OCI-M2 (cell line): Measurements from ENCODE around the gene DRAXIN.

Source experiments
- DNase-seq: peaks from one replicate; lab custom pipeline; 2025; ENCODE audit not compliant: unreplicated experiment; lab: John Stamatoyannopoulos, UW

The DRAXIN gene

DNA sequence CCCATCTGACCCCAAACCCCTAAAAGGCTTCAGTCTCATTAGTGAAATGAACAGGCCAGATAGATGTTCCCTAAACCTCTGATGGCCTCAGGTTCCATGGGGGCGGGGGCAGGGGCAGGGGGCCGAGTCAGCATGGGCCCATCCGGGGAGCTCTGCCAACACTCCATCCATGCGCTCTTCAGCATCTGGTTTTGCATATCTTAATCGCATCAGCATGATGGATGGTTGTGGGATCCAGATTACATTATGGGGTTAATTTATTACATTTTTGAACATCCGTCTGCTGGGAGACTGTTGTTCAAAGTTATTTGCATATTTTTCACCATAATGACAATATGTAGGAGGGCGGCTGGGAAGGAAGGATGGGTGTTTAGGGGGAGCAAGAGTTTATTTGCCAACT, 7.4 kb upstream of the DRAXIN start:
- DNase-seq, result no peak

DNA sequence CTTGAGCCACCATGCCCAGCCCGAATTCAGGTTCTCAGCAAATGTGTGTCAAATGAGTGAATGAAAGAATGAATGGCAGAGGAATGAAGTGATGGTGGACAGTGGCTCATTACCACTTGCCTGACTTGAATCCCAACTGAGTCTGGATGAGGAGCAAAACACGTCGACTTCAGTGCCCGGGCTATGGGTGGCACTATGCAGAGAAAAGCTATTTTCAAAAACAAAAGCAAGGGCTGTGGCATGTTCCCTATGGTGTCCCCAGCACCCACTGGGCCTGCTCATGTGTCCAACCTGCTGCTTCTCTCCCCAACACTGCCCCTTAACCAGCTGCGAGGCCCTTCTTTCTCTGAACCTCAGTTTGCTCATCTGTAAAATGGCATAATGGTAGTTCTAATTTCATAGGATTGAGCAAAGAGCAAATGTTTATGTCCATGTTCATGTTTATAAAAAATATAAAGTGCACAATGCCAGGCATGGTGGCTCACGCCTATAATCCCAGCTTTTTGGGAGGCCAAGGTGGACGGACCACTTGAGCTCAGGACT, 6.2 kb upstream of the DRAXIN start:
- no peak for DNase-seq

DNA sequence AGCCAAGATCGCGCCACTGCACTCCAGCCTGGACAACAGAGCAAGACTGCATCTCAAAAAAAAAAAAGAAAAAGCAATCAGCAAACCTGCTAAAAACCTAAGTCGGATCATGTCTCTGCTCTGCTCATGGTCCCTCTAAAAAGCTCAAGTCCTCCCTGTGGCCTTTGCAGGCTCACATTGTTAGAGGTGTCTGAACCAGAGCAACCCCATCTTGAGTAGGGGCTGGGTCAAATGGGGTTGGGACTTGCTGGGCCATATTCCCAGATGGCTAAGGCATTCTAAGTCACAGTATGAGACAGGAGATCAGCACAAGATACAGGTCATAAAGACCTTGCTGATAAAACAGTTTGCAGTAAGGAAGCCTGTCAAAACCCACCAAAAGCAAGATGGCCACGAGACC, 3.0 kb upstream of the DRAXIN start:
- DNase-seq, result no peak

DNA sequence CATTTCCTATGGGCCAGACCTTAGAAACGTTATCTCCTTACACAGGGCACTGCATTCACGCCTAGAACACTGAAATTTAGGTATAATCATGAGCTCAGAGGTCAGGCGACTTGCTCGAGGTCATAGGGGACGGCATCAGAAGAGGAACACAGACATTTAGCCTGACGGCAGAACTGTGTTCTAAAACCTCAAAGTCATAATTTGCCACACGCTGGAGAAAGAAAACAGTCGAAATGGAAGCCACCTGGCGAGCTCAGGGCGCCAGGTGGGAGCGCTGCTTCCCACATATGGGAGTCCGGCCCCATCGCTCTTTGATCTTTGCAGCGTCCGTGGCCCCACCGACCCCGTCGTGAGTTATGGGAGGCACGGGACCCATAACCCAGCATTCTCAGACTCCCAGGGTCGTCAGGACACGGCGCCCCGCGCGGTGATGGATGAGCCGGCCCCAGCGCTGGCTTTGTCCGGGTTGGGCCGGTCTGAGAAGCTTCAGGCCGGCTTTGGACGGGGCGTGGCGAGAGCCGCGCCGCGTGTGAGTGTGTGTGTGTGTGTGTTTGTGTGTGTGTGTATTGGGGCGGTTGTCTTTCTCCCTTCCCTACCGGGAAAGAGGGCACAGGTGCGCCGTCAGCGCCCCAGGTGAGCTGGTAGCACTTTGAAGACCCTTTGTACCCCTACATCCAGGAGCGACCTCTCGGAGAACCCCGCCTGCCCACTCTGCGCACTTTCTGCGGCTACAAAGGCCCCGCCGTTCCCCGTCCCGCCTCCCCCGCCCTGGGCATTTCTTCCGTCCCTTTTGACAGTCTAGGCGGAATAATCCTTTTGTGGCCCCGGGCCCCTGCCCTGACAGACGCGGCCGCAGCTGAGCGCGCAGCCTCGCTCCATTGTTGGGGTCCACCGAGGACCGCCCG, 861 bp upstream of the DRAXIN start:
- no peak for DNase-seq

GRCh38 chr1:11691928-11692711, 610 bp downstream of the DRAXIN start:
- no peak for DNase-seq

DNA sequence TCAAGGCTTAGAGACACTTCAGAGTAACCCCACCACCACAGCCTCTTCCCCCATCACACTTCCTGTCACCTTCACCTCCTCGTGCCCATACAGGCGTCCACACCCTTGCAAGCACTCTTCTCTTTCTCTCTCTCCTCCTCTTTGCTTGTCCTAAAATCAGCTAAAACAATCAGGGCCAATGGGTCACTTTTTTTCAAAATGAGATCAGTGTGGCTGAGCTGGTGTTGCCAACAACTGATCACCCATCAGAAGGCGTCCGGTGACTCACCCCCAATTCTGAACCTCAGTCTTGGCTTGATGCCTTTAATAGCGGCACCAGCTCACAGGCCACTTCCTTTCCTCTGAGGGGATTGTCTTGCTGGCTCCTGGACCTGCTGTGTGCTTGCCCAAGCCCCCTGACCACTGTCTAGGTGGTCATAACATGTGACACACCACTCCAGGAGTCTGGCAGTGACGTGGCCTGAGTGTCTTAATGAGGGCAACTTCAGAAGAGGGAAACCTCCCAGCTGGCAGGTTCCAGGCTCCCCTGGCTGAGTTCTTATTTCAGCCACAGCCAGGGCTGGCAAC, 1.6 kb downstream of the DRAXIN start:
- DNase-seq, result no peak

GRCh38 chr1:11693917-11694316, 2.4 kb downstream of the DRAXIN start:
- no peak for DNase-seq

DNA sequence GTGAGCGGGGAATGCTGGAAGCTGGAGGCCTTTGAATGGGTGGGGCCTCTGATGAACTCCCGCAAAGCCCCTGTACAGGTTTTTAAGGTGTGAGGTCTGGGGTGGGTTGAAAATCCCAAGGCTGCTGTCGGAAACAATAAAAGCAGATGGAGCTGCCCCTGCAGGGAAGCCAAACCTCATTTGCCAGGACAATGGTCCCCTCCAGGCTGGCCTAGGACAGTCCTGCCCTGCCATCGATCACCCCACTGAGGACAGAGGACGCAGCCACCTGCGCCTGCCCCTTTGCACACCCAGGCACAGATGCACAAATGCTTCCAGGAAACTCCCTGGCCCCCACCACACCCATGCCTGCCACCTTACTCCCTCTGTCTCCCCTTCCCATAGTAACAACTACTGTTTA, 4.4 kb downstream of the DRAXIN start:
- DNase-seq, result no peak

DNA sequence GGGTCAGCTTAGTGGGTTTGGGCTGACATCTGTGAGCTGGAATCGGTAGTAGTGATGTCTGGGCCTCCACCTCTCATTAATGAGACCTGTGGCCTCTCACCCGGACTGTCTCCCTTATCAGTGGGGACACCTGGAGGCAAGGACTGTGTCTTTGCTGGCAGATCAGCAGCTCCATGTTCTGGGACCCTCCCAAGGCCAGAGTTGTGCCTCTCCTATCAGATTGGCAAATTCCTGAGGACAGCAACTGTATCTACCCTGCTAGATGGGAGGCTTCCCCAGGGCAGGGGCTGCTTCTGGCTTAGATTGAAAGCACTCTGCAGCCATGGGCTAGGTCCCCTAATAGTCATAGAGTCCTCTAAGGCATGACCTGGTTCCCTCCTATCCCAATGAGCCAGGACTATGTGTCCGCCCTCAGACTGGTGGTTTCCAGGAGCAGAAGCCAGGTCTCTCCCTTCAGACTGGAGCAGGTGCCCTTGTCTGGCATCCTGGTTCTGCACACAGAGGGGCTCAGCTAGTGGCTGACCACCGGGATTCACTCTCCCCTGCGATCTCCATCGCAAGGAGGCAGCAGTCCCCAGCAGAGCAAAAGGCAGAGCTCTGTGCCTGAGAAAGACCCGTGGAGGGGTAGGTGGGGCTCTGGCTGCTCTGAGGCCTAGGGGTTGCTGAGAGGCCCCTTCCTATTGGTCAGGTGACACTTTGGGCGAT, 5.8 kb downstream of the DRAXIN start:
- no peak for DNase-seq

DNA sequence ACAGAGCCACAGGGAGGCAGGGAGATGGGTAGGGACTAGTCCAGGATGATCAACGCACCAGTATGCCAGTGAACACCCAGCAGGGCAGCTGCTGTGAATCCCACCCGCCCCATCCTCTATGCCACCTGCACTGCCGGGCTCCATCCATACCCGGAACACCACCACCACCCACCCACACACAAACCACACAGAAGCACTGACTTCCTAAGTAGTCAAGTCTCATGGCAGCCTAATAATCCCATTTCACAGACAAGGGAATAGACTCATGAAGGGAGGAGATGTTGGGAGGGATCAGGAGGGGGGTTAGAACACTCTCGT, 6.3 kb downstream of the DRAXIN start:
- no peak for DNase-seq

GRCh38 chr1:11700601-11701467, 9.3 kb downstream of the DRAXIN start:
- no peak for DNase-seq

- no peak for DNase-seq
Observed at GRCh38 chr1:11701551-11701961, 10.0 kb downstream of the DRAXIN start.

DNA sequence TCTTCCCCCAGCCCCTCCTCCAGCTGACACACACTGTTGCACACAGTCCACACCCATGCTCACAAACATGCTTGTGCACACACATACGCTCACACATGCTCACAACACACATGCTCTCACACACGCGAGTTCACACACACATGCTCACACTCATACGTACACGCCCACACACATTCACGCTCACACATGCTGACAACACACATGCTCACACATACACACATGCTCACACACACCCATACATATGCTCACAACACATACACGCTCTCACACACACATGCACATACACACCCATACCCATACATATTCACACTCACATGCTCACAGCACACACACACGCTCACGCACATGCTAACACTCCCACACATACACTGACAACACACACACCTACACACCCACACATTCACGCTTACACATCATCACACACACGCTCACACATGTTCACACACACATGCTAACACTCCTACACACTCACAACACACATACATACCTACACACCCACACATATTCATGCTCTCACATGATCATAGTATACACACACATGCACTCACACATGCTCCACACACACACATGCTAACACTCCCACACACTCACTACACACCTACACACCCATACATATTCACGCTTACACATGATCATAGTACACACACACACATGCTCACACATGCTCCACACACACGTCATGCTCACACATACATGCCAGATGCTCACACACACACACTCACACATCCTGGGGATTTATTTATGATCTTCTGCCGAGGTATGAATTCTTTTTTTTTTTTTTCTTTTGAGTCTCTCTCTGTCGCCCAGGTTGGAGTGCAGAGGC, 10.7 kb downstream of the DRAXIN start:
- DNase-seq, result no peak

GRCh38 chr1:11703357-11704193, 12.1 kb downstream of the DRAXIN start:
- no peak for DNase-seq

DNA sequence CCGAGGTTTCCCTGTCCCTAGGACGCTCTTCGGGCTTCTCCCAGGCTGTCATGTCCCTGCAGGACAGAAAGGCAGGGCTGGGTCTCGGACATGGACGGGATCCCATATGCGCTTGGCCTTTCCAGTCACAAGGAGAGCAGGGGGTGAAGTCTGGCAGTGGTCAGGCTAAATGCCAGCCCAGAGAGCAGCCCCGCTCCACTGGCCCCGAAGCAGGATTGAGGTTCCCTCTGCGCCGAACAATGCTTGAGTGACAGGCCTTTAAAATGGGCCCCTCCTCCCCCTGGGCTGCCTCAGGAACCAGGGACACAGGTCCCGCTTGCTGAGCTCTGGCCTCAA, 12.7 kb downstream of the DRAXIN start:
- no peak for DNase-seq

DNA sequence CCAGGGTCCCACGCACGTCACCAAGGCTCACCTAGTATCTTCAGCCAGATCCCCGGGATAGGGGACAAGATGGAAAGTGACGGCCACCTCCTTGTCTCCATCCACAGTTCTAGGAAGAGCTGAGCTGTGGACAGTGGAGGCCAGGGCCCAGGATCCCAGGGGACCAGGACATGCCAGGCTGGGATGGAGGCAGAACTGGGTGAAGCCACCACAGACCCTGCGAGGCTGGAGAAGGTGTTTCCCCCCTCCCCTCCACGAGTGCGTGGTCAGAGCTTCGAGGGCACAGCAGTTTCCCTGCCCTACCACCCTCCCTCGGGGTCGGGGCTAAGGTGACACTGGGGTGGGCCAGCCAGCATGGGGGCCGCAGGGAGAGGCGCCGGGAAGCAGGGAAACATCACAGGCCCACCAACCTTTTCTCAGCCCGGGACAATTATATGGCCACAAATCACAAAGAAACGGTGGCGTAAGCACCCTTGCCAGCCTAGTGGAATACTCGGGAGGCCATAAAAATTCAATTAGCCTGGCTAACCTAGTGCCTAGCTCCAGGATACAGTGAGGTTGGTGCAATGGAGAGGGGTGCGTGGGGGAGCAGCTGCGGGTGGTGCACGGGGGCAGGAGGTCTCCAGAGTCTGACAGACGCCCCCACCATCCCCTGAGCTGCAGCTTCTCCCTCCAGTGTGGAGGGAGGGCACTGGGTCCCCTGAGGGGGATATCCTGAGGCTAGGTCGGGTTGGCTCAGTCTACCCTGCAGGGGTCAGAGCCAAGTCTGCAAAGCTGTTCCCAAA, 13.4 kb downstream of the DRAXIN start:
- no peak for DNase-seq

GRCh38 chr1:11705596-11705995, 14.1 kb downstream of the DRAXIN start:
- DNase-seq, result no peak

DNA sequence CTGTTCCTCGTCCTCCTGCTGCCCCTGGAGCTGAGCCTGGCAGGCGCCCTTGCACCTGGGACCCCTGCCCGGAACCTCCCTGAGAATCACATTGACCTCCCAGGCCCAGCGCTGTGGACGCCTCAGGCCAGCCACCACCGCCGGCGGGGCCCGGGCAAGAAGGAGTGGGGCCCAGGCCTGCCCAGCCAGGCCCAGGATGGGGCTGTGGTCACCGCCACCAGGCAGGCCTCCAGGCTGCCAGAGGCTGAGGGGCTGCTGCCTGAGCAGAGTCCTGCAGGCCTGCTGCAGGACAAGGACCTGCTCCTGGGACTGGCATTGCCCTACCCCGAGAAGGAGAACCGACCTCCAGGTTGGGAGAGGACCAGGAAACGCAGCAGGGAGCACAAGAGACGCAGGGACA, 14.8 kb downstream of the DRAXIN start:
- no peak for DNase-seq
